Upper lobe of right lung (tissue), 1 donor: ENCODE data around the gene ACTR6. TPM values are rescaled to one million over a fixed set of nuclear protein-coding genes. Genes with fewer than 3 reads are reported as not detected.
A peak's percentile ranks its signal among the peaks of the same experiment; 100 is the strongest.
"Not testable (repeated sequence)": the region's sequence is repeated elsewhere in the genome, so short reads cannot be mapped to it uniquely, and the experiment has no call there.

Experiments
- ATAC-seq: fragments of 200-7000 bp; cut with Tn5 transposase; one replicate; pipeline ENCODE4 v1.9.1; 2020; ENCODE audit warnings: mild to moderate bottlenecking, moderate library complexity
- DNase-seq: peaks from one replicate; pipeline ENCODE4 v3.0.0-alpha.2; 2020
- H3K27ac ChIP-seq: fragments of 200-600 bp; one replicate; pipeline ENCODE4 v1.8.0; 2022
- H3K27me3 ChIP-seq: fragments of 200-600 bp; one replicate; pipeline ENCODE4 v1.8.0; 2022; ENCODE audit warnings: mild to moderate bottlenecking
- H3K36me3 ChIP-seq: fragments of 200-600 bp; one replicate; pipeline ENCODE4 v1.8.0; 2022
- H3K4me1 ChIP-seq: fragments of 200-600 bp; one replicate; pipeline ENCODE4 v1.8.0; 2022
- H3K4me3 ChIP-seq: fragments of 200-600 bp; one replicate; pipeline ENCODE4 v1.8.0; 2022; ENCODE audit warnings: mild to moderate bottlenecking
- H3K9me3 ChIP-seq: fragments of 200-600 bp; one replicate; pipeline ENCODE4 v1.8.0; 2022
- intact Hi-C: fragments of 100-400 bp; cut with DNase I; formaldehyde crosslinking; loops from one replicate; pipeline ENCODE4 v1.11.0; 2022
- total RNA-seq: library from RNA; stranded (reverse); fragmentation: NEBNext Ultra II Directional; extraction: Animal tissue kit (Norgen Biotek cat#: 25700); gene quantifications from one replicate; pipeline ENCODE4 v1.2.1, GENCODE V29; 2021
- TF ChIP-seq, protein P1 (sequence below): fragments of 200-600 bp; IDR thresholded peaks from one replicate; pipeline ENCODE4 v1.8.0; 2022; ENCODE audit warnings: antibody characterized with exemption
- donor health status: DM: no; HTN: yes; CAD: no; lungs with severe emphysema.

The ACTR6 gene
- total RNA-seq, 1 donor from 2014 or later = 25.2 TPM

DNA sequence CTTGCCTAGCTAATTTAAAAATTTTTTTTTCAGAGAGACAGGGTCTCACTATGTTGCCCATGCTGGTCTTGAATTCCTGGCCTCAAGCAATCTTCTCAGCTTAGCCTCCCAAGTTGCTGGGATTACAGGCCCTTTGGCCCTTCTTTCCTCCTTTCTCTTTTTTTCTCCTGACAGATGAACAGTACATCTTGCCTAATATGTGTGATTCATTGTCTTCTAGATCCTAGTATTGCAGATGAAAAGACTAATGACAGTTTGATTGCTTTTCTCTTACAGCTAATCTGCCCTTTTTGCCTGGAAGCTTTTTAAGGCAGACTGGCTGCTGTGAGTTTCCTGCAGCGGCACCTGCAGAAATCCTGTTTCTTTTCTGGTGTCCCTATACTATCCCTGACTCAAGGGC lies 54.3 kb downstream of the ACTR6 start:
- no peaks in the 10 kb centered on the region for H3K27me3 ChIP-seq
- intact Hi-C loops = no loop called here
- H3K9me3 ChIP-seq = no peaks in the 10 kb centered on the region
- DNase-seq (no peak), ATAC-seq (no peak)
- no peak overlapping the region for H3K4me3 ChIP-seq
- no peaks in the 10 kb centered on the region for H3K36me3 ChIP-seq
- H3K27ac ChIP-seq = no peak overlapping the region
- H3K4me1 ChIP-seq = no peaks in the 10 kb centered on the region
- TF ChIP-seq, protein P1, sequence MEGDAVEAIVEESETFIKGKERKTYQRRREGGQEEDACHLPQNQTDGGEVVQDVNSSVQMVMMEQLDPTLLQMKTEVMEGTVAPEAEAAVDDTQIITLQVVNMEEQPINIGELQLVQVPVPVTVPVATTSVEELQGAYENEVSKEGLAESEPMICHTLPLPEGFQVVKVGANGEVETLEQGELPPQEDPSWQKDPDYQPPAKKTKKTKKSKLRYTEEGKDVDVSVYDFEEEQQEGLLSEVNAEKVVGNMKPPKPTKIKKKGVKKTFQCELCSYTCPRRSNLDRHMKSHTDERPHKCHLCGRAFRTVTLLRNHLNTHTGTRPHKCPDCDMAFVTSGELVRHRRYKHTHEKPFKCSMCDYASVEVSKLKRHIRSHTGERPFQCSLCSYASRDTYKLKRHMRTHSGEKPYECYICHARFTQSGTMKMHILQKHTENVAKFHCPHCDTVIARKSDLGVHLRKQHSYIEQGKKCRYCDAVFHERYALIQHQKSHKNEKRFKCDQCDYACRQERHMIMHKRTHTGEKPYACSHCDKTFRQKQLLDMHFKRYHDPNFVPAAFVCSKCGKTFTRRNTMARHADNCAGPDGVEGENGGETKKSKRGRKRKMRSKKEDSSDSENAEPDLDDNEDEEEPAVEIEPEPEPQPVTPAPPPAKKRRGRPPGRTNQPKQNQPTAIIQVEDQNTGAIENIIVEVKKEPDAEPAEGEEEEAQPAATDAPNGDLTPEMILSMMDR = no peak

DNA sequence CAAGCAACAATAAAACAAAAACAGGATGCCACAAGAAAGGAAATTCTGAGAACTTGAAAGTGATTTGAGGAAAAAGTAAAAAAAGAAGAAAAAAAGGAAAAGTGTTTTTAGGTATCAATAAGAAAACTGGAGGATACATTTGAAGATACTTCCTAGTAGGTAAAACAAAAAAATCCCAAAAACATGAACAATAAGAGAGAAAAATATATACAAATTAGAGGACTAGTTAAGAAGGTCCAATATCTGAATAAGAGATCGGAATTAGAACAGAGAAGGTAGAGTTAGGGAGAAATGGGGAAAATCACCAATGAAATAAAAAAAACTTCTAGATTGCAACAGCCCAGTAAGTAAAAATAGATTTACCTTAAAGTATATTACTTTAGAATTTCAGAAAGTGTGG lies 57.5 kb downstream of the ACTR6 start:
- TF ChIP-seq, protein P1 = no peak
- ATAC-seq = no peak
- no peak overlapping the region for H3K4me3 ChIP-seq
- DNase-seq = no peak
- H3K9me3 ChIP-seq = no peaks in the 10 kb centered on the region
- no peaks in the 10 kb centered on the region for H3K4me1 ChIP-seq
- no peak overlapping the region for H3K27ac ChIP-seq
- no peaks in the 10 kb centered on the region for H3K36me3 ChIP-seq
- intact Hi-C loops = no loop called here
- no peaks in the 10 kb centered on the region for H3K27me3 ChIP-seq

DNA sequence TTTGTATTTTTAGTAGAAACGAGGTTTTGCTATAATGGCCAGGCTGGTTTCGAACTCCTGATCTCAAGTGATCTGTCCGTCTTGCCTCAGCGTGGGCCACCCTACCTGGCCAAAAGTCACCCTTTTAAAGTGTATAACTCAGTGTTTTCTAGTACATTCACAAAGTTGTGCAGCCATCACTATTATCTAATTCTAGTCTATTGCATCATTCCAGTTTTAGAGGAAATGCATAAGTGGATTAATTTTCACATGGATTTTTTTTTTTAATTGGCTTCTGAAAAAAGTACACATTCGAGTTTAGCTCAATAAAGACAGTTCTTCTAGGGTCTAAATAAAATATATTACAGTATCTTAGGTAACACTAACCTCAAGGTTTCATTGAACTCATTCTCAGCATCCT lies 62.5 kb downstream of the ACTR6 start:
- Histone ChIP-seq H3K4me1 (peaks cover 3% of the 10 kb centered on the region), H3K27ac (no peak overlapping the region), H3K4me3 (no peak overlapping the region), H3K27me3 (no peaks in the 10 kb centered on the region), H3K36me3 (no peaks in the 10 kb centered on the region), H3K9me3 (no peaks in the 10 kb centered on the region)
- DNase-seq = no peak
- ATAC-seq = no peak
- intact Hi-C loops = no loop called here
- TF ChIP-seq, protein P1 = no peak

DNA sequence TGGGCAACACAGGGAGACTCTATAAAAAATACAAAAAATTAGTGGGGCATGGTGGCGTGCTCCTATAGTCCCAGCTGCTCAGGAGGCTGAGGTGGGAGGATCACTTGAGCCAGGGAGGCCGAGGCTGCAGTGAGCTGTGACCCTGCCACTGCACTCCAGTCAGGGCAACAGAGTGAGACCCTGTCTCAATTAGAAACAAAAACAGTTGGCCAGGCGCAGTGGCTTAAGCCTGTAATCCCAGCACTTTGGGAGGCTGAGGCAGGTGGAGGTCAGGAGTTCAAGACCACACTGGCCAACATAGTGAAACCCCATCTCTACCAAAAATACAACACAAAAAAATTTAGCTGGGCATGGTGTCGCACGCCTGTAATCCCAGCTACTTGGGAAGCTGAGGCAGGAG lies 64.5 kb downstream of the ACTR6 start:
- intact Hi-C loops, H3K36me3 ChIP-seq, H3K4me3 ChIP-seq, DNase-seq, ATAC-seq, H3K9me3 ChIP-seq, H3K27ac ChIP-seq, H3K27me3 ChIP-seq: not testable (repeated sequence)
- peaks cover 21% of the 10 kb centered on the region for H3K4me1 ChIP-seq

DNA sequence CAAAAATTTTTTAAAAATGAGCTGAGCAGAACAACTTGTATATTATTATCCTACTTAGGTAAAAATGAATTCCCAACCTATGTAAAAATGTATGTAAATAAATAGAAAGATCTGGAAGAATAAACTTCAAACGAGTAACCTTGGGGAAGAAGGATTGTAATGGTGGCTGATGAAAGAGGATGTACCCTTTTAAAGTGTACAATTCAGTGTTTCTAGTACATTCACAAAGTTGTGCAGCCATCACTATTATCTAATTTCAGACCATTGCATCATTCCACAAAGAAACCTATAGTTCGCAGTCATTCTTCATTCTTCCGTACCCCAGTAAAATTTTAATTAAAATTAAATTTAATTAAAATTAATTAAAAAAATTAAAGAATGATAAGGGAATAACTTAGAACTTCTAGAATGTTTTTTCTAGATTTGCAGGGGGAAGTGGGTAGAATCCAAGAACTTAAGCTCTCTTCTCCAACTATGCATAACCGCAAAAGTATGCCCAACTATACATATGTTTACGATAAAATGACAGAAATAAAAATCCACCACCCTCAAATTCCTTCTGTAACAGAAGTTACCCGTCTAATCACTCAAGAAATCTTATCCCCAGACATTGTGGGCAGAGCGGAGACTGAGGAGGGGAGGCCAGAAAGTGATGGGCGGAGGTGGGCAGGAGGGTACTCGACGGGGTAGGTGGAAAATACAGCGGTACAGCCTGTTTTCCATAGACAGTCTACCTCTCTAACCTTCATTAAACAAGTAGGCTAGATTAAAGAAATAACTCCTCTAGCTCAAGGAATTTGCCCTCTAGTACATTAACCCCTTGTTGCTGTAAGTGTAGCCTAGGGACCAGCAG lies 65.3 kb downstream of the ACTR6 start:
- intact Hi-C loops = no loop called here
- H3K27ac ChIP-seq = peak overlapping the region; percentile 97

DNA sequence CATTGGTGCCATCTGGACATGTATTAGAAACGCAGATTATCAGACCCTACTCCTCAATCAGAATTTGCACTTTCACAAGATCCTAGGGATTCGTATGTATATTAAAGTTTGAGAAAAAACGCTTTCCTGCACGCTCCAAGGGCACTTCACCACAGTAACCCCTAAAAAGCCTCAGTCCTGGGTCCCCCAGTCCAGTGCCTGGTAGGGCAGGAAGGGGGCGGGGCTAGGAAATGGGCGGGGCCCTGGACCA lies 65.9 kb downstream of the ACTR6 start:
- H3K9me3 ChIP-seq = no peaks in the 10 kb centered on the region
- TF ChIP-seq, protein P1 = no peak
- H3K4me3 ChIP-seq = peak overlapping the region; percentile 90
- no peaks in the 10 kb centered on the region for H3K27me3 ChIP-seq
- DNase-seq (peak; percentile 97), ATAC-seq (peak; percentile 85)
- intact Hi-C loops = no loop called here
- H3K4me1 ChIP-seq = peaks cover 29% of the 10 kb centered on the region
- peak overlapping the region; percentile 97 for H3K27ac ChIP-seq
- H3K36me3 ChIP-seq = no peaks in the 10 kb centered on the region

More for the DNA sequence above, 65.3 kb downstream of the ACTR6 start:
- ATAC-seq = no peak
- Histone ChIP-seq H3K36me3 (no peaks in the 10 kb centered on the region), H3K4me1 (peaks cover 29% of the 10 kb centered on the region), H3K4me3 (peak overlapping the region; percentile 90), H3K27me3 (no peaks in the 10 kb centered on the region), H3K9me3 (no peaks in the 10 kb centered on the region)
- DNase-seq = no peak
- TF ChIP-seq, protein P1 = no peak
